ENCODE results near the gene ZNF311.
"Not testable (repeated sequence)": the region's sequence is repeated elsewhere in the genome, so short reads cannot be mapped to it uniquely, and the experiment has no call there.

Gene ZNF311

DNA sequence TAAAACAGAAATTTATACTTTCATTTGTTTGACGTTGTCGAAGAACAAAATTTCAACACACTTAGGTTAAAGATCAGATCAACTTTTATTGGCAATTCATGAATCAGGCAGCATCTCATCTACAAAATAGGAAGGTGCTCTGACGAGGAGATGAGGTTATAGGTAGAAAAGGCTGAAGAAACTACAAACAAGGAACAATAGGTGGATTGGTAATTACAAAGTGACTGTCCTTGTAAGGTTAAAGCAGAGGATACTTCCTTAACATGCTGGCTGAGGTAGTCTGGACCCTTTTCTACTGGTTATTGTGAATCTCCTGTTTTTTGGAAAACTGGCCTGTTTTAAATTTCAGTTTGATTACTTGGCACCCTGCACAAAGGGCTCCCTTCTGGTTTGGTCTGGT, 48.8 kb downstream of the ZNF311 start:
- no peak overlapping the region for H3K4me3 ChIP-seq (replicated peaks; ENCODE audit: low read depth, low read length)
- TF ChIP-seq, protein P1, sequence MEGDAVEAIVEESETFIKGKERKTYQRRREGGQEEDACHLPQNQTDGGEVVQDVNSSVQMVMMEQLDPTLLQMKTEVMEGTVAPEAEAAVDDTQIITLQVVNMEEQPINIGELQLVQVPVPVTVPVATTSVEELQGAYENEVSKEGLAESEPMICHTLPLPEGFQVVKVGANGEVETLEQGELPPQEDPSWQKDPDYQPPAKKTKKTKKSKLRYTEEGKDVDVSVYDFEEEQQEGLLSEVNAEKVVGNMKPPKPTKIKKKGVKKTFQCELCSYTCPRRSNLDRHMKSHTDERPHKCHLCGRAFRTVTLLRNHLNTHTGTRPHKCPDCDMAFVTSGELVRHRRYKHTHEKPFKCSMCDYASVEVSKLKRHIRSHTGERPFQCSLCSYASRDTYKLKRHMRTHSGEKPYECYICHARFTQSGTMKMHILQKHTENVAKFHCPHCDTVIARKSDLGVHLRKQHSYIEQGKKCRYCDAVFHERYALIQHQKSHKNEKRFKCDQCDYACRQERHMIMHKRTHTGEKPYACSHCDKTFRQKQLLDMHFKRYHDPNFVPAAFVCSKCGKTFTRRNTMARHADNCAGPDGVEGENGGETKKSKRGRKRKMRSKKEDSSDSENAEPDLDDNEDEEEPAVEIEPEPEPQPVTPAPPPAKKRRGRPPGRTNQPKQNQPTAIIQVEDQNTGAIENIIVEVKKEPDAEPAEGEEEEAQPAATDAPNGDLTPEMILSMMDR (IDR thresholded peaks at IDR 0.05; ENCODE audit: insufficient read depth, low read length, poor library complexity, severe bottlenecking): no peak
- H3K27me3 ChIP-seq (replicated peaks; ENCODE audit: control insufficient read depth, insufficient read depth, low read length): no peaks in the 10 kb centered on the region
- no peak for DNase-seq (ENCODE audit: extremely low read depth, insufficient read length)
- H3K36me3 ChIP-seq (ENCODE audit: control insufficient read depth, insufficient read depth, low read length): no peaks in the 10 kb centered on the region

- no peaks in the 10 kb centered on the region for H3K36me3 ChIP-seq (ENCODE audit: control insufficient read depth, insufficient read depth, low read length)
- no peaks in the 10 kb centered on the region for H3K27me3 ChIP-seq (replicated peaks; ENCODE audit: control insufficient read depth, insufficient read depth, low read length)
- peak overlapping the region; percentile 59 for H3K4me3 ChIP-seq (replicated peaks; ENCODE audit: low read depth, low read length)
- TF ChIP-seq, protein P1 (IDR thresholded peaks at IDR 0.05; ENCODE audit: insufficient read depth, low read length, poor library complexity, severe bottlenecking): no peak
- DNase-seq (ENCODE audit: extremely low read depth, insufficient read length): no peak
Measured at GRCh38 chr6:28953585-28954258, 51.4 kb downstream of the ZNF311 start.

DNA sequence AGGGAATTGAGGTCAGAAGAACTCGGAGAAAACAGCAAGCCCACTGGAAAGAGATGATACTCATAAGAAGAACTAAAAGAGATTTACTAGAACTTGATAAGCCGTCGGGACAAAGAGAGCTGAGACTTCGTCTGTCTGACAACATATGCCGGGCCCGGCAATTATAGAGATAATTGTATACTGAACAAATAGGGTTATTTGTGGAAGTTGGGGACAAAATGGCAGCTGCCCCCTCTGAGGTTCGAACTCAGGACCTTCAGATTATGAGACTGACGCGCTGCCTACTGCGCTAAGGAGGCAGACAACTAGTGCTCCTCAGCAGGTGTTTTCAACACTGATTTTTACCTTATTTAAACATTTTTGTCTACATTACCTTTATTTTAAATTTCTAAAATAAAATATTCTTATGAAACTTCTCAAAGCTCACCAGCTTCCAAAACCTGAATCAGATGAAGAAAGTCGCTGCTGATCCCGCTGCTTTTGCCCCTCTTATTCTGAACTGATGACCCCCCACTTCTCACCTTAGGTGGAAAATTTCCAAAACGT, 52.0 kb downstream of the ZNF311 start:
- peak overlapping the region; percentile 59 for H3K4me3 ChIP-seq (replicated peaks; ENCODE audit: low read depth, low read length)
- TF ChIP-seq, protein P1 (IDR thresholded peaks at IDR 0.05; ENCODE audit: insufficient read depth, low read length, poor library complexity, severe bottlenecking): no peak
- H3K36me3 ChIP-seq (ENCODE audit: control insufficient read depth, insufficient read depth, low read length): no peaks in the 10 kb centered on the region
- peak; percentile 29 for DNase-seq (ENCODE audit: extremely low read depth, insufficient read length)
- H3K27me3 ChIP-seq (replicated peaks; ENCODE audit: control insufficient read depth, insufficient read depth, low read length): no peaks in the 10 kb centered on the region

- H3K36me3 ChIP-seq (ENCODE audit: control insufficient read depth, insufficient read depth, low read length); H3K27me3 ChIP-seq (replicated peaks; ENCODE audit: control insufficient read depth, insufficient read depth, low read length); H3K4me3 ChIP-seq (replicated peaks; ENCODE audit: low read depth, low read length); DNase-seq (ENCODE audit: extremely low read depth, insufficient read length): not testable (repeated sequence)
Measured at GRCh38 chr6:28949656-28950195, 55.4 kb downstream of the ZNF311 start.

DNA sequence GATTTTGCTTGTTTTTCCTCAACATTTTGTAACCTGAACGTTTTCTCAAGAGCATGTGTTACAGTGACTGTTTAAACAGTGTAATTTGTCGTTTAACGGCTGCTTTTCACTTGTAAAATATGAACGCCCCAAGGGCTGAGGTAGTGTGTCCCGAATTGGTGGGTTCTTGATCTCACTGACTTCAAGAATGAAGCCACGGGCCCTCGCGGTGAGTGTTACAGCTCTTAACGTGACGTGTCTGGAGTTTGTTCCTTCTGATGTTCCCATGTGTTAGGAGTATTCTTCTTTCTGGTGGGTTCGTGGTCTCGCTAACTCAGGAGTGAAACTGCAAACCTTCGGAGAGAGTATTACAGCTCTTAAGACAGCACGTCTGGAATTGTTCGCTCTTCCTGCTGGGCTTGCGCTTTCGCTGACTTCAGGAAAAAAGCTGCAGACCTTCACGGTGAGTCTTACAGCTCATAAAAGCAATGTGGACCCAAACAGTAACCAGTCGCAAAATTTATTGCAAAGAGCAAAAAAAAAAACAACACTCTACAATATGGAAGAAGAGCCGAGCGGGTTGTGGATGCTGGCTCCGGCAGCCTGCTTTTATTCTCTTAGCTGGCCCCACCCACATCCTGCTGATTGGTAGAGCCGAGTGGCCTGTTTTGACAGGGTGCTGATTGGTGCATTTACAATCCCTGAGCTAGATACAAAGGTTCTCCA, 56.2 kb downstream of the ZNF311 start:
- H3K4me3 ChIP-seq (replicated peaks; ENCODE audit: low read depth, low read length): no peak overlapping the region
- DNase-seq (ENCODE audit: extremely low read depth, insufficient read length): no peak
- H3K36me3 ChIP-seq (ENCODE audit: control insufficient read depth, insufficient read depth, low read length): no peaks in the 10 kb centered on the region
- no peaks in the 10 kb centered on the region for H3K27me3 ChIP-seq (replicated peaks; ENCODE audit: control insufficient read depth, insufficient read depth, low read length)
- TF ChIP-seq, protein P1 (IDR thresholded peaks at IDR 0.05; ENCODE audit: insufficient read depth, low read length, poor library complexity, severe bottlenecking): no peak

DNA sequence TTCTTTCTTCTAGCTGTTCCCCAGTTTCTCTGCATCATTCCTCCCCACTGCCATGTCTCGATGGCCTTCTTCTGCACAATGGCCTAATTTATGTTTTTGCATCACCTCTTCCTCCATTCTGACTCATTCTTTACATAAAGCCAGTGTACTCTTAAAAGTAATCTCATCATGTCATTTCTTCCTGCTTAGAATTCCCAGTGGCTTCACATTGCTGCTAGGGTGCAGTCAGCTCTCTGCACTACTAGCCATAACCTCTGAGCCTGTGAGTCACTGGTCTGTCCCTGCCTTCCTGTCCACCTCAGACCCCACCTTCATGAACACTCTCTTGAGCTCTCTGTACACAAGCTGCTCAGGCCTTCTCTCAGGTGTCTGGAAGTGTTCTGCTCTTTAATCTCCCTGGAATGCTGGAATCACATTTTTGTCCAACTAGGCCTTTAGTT, 57.3 kb downstream of the ZNF311 start:
- Histone ChIP-seq H3K36me3 (ENCODE audit: control insufficient read depth, insufficient read depth, low read length) (no peaks in the 10 kb centered on the region), H3K27me3 (replicated peaks; ENCODE audit: control insufficient read depth, insufficient read depth, low read length) (no peaks in the 10 kb centered on the region), H3K4me3 (replicated peaks; ENCODE audit: low read depth, low read length) (no peak overlapping the region)
- TF ChIP-seq, protein P1 (IDR thresholded peaks at IDR 0.05; ENCODE audit: insufficient read depth, low read length, poor library complexity, severe bottlenecking): no peak
- DNase-seq (ENCODE audit: extremely low read depth, insufficient read length): no peak
